Measurements from ENCODE around the gene BLVRB. TPM values are rescaled to one million over a fixed set of nuclear protein-coding genes. Genes with fewer than 3 reads are reported as not detected.

BLVRB gene
- total RNA-seq, 1 donor from 2014 or later, result 11.3 TPM

GRCh38 chr19:40497214-40497613, 31.7 kb upstream of the BLVRB start:
- Mint-ChIP-seq H3K27me3 (ENCODE audit: insufficient read depth, low read depth) (peaks cover 16% of the 10 kb centered on the region), H3K4me3 (no peak overlapping the region), H3K9me3 (peaks cover 5% of the 10 kb centered on the region), H3K36me3 (no peaks in the 10 kb centered on the region), H3K27ac (no peak overlapping the region), H3K4me1 (peaks cover 10% of the 10 kb centered on the region)
- Histone ChIP-seq H3K4me3 (no peak overlapping the region), H3K4me1 (no peaks in the 10 kb centered on the region), H3F3A (ENCODE audit: low read depth) (no peaks in the 10 kb centered on the region), H3K36me3 (no peaks in the 10 kb centered on the region), H3K4me2 (no peak overlapping the region), H3K79me2 (ENCODE audit: low read depth) (no peaks in the 10 kb centered on the region), H3K27me3 (peaks cover 31% of the 10 kb centered on the region), H3K9me3 (ENCODE audit: low read depth) (no peaks in the 10 kb centered on the region), H4K20me1 (ENCODE audit: low read depth) (no peaks in the 10 kb centered on the region), H3K9ac (no peak overlapping the region), H2AFZ (replicated peaks) (no peak overlapping the region), H3K27ac (no peak overlapping the region)
- no peak for TF ChIP-seq EZH2 (IDR thresholded peaks at IDR 0.05)
- no peak for TF ChIP-seq CTCF (IDR thresholded peaks at IDR 0.05)
- TF ChIP-seq EZH2phosphoT487 (IDR thresholded peaks at IDR 0.05), result no peak
- no peak for DNase-seq (ENCODE audit: low spot score)

- no peaks in the 10 kb centered on the region for H3K79me2 ChIP-seq (ENCODE audit: low read depth)
These were observed 28.8 kb upstream of the BLVRB start for GRCh38 chr19:40494191-40494838.

GRCh38 chr19:40493778-40494177, 28.2 kb upstream of the BLVRB start:
- TF ChIP-seq EZH2phosphoT487 (IDR thresholded peaks at IDR 0.05) (no peak), EZH2 (IDR thresholded peaks at IDR 0.05) (no peak)
- Histone ChIP-seq H3K79me2 (ENCODE audit: low read depth) (no peaks in the 10 kb centered on the region), H3K9me3 (ENCODE audit: low read depth) (no peaks in the 10 kb centered on the region), H4K20me1 (ENCODE audit: low read depth) (no peaks in the 10 kb centered on the region), H3K36me3 (no peaks in the 10 kb centered on the region), H2AFZ (replicated peaks) (no peak overlapping the region), H3K4me1 (no peaks in the 10 kb centered on the region), H3K27ac (no peak overlapping the region), H3K4me2 (no peak overlapping the region), H3K27me3 (peaks cover 32% of the 10 kb centered on the region), H3K9ac (no peak overlapping the region), H3K4me3 (no peak overlapping the region), H3F3A (ENCODE audit: low read depth) (no peaks in the 10 kb centered on the region)
- no peak overlapping the region for H3K4me3 Mint-ChIP-seq
- H3K27ac Mint-ChIP-seq, result no peak overlapping the region
- H3K9me3 Mint-ChIP-seq, result peaks cover 12% of the 10 kb centered on the region
- no peak for DNase-seq (ENCODE audit: low spot score)
- H3K27me3 Mint-ChIP-seq (ENCODE audit: insufficient read depth, low read depth), result peaks cover 20% of the 10 kb centered on the region
- no peaks in the 10 kb centered on the region for H3K36me3 Mint-ChIP-seq
- no peaks in the 10 kb centered on the region for H3K4me1 Mint-ChIP-seq

More at GRCh38 chr19:40494191-40494838, 28.8 kb upstream of the BLVRB start:
- DNase-seq (ENCODE audit: low spot score), result no peak
- no peaks in the 10 kb centered on the region for H3F3A ChIP-seq (ENCODE audit: low read depth)
- Mint-ChIP-seq H3K9me3 (peaks cover 12% of the 10 kb centered on the region), H3K4me1 (no peaks in the 10 kb centered on the region), H3K27ac (no peak overlapping the region), H3K36me3 (no peaks in the 10 kb centered on the region), H3K4me3 (no peak overlapping the region), H3K27me3 (ENCODE audit: insufficient read depth, low read depth) (peaks cover 20% of the 10 kb centered on the region)
- H3K9me3 ChIP-seq (ENCODE audit: low read depth), result no peaks in the 10 kb centered on the region
- H3K4me1 ChIP-seq, result no peaks in the 10 kb centered on the region
- no peak overlapping the region for H3K27ac ChIP-seq
- no peak overlapping the region for H2AFZ ChIP-seq (replicated peaks)
- no peak overlapping the region for H3K9ac ChIP-seq
- no peaks in the 10 kb centered on the region for H3K36me3 ChIP-seq
- no peaks in the 10 kb centered on the region for H4K20me1 ChIP-seq (ENCODE audit: low read depth)
- no peak overlapping the region for H3K4me2 ChIP-seq
- no peak overlapping the region for H3K4me3 ChIP-seq
- peaks cover 32% of the 10 kb centered on the region for H3K27me3 ChIP-seq
- TF ChIP-seq EZH2 (IDR thresholded peaks at IDR 0.05) (no peak), CTCF (IDR thresholded peaks at IDR 0.05) (no peak), EZH2phosphoT487 (IDR thresholded peaks at IDR 0.05) (no peak)

GRCh38 chr19:40492274-40492673, 26.7 kb upstream of the BLVRB start:
- no peaks in the 10 kb centered on the region for H3K79me2 ChIP-seq (ENCODE audit: low read depth)
- no peak overlapping the region for H3K27ac ChIP-seq
- DNase-seq (ENCODE audit: low spot score), result no peak
- H3K9ac ChIP-seq, result no peak overlapping the region
- peaks cover 24% of the 10 kb centered on the region for H3K27me3 Mint-ChIP-seq (ENCODE audit: insufficient read depth, low read depth)
- no peak overlapping the region for H3K4me2 ChIP-seq
- no peaks in the 10 kb centered on the region for H3K9me3 ChIP-seq (ENCODE audit: low read depth)
- no peak overlapping the region for H3K27ac Mint-ChIP-seq
- no peaks in the 10 kb centered on the region for H4K20me1 ChIP-seq (ENCODE audit: low read depth)
- no peaks in the 10 kb centered on the region for H3K36me3 ChIP-seq
- H2AFZ ChIP-seq (replicated peaks), result no peak overlapping the region
- no peaks in the 10 kb centered on the region for H3F3A ChIP-seq (ENCODE audit: low read depth)
- no peaks in the 10 kb centered on the region for H3K4me1 ChIP-seq
- H3K36me3 Mint-ChIP-seq, result no peaks in the 10 kb centered on the region
- peaks cover 15% of the 10 kb centered on the region for H3K9me3 Mint-ChIP-seq
- H3K27me3 ChIP-seq, result peaks cover 38% of the 10 kb centered on the region
- H3K4me3 ChIP-seq, result no peak overlapping the region
- TF ChIP-seq CTCF (IDR thresholded peaks at IDR 0.05) (no peak), EZH2phosphoT487 (IDR thresholded peaks at IDR 0.05) (no peak), EZH2 (IDR thresholded peaks at IDR 0.05) (no peak)
- peak overlapping the region; percentile 11 for H3K4me3 Mint-ChIP-seq
- H3K4me1 Mint-ChIP-seq, result peaks cover 7% of the 10 kb centered on the region

All from neural progenitor cell (in vitro differentiated cells).